NT2/D1 (cell line): ENCODE data around the gene TUT4.

Source experiments
- SUZ12 ChIP-seq: IDR thresholded peaks from 2 replicates; pipeline ENCODE4 v1.6.1; 2011; ENCODE audit not compliant: insufficient read length, insufficient read depth; ENCODE audit errors: extremely low read depth
- YY1 ChIP-seq: IDR thresholded peaks from 2 replicates; pipeline ENCODE4 v1.6.1; 2011; ENCODE audit not compliant: insufficient read length, insufficient read depth
- ZNF274 ChIP-seq: IDR thresholded peaks from 2 replicates; pipeline ENCODE4 v1.6.1; 2011; ENCODE audit warnings: mild to moderate bottlenecking, low read depth, low read length

- TF ChIP-seq YY1 (no peak), ZNF274 (no peak), SUZ12 (no peak)
Observed at GRCh38 chr1:52477876-52478275, 75.0 kb downstream of the TUT4 start.
